Measurements from ENCODE around the gene PAX2. TPM values are rescaled to one million over a fixed set of nuclear protein-coding genes. Genes with fewer than 3 reads are reported as not detected.

Gene PAX2
- total RNA-seq, 1 experiment from 2014 or later, result not detected

DNA sequence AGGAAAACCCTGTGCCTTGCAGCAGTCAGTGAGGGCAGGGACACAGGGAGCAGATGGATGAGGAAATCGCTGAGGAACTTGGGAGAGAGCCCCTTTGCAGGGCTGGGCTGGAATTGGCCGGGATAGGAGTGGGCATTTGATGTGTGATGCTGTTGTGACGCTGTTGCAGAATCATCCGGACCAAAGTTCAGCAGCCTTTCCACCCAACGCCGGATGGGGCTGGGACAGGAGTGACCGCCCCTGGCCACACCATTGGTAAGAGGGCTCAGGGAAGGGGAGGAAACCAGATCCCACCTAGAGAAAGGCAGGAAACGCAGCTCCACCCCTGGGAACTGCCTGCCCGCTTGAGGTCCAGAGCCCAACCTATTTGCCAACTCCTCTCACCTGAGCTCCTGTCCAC lies 33.9 kb downstream of the PAX2 start:
- H3K4me2 ChIP-seq, result no peak overlapping the region
- BruUV-seq (replicated peaks), result no TSS peak
- no peaks in the 10 kb centered on the region for H3F3A ChIP-seq (ENCODE audit: insufficient read depth, low read depth)
- H2AFZ ChIP-seq, result no peak overlapping the region
- H3K79me2 ChIP-seq (ENCODE audit: low read depth), result no peaks in the 10 kb centered on the region
- TF ChIP-seq, protein P1, sequence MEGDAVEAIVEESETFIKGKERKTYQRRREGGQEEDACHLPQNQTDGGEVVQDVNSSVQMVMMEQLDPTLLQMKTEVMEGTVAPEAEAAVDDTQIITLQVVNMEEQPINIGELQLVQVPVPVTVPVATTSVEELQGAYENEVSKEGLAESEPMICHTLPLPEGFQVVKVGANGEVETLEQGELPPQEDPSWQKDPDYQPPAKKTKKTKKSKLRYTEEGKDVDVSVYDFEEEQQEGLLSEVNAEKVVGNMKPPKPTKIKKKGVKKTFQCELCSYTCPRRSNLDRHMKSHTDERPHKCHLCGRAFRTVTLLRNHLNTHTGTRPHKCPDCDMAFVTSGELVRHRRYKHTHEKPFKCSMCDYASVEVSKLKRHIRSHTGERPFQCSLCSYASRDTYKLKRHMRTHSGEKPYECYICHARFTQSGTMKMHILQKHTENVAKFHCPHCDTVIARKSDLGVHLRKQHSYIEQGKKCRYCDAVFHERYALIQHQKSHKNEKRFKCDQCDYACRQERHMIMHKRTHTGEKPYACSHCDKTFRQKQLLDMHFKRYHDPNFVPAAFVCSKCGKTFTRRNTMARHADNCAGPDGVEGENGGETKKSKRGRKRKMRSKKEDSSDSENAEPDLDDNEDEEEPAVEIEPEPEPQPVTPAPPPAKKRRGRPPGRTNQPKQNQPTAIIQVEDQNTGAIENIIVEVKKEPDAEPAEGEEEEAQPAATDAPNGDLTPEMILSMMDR (conservative IDR thresholded peaks at IDR 0.05), result no peak
- TF ChIP-seq EZH2 (IDR thresholded peaks at IDR 0.05; ENCODE audit: low read depth), result no peak
- no peaks in the 10 kb centered on the region for H3K9me2 ChIP-seq (ENCODE audit: insufficient read depth)
- no peak for DNase-seq
- H4K20me1 ChIP-seq (ENCODE audit: insufficient read depth), result no peaks in the 10 kb centered on the region
- no peaks in the 10 kb centered on the region for H3K36me3 ChIP-seq (ENCODE audit: low read depth)
- no peaks in the 10 kb centered on the region for H3K4me1 ChIP-seq (replicated peaks; ENCODE audit: insufficient read depth)
- H3K4me3 ChIP-seq, result no peak overlapping the region
- no peaks in the 10 kb centered on the region for H3K9me3 ChIP-seq (ENCODE audit: insufficient read depth, low read depth)
- CTCF ChIA-PET, result no interaction called here
- intact Hi-C loops (cut with micrococcal nuclease; ENCODE audit: unreplicated experiment), result no loop called here
- POLR2A ChIA-PET (ENCODE audit: unreplicated experiment), result no interaction called here
- H3K27me3 ChIP-seq (ENCODE audit: insufficient read depth, low read depth), result peaks cover 73% of the 10 kb centered on the region
- H3K27ac ChIP-seq, result no peak overlapping the region

DNA sequence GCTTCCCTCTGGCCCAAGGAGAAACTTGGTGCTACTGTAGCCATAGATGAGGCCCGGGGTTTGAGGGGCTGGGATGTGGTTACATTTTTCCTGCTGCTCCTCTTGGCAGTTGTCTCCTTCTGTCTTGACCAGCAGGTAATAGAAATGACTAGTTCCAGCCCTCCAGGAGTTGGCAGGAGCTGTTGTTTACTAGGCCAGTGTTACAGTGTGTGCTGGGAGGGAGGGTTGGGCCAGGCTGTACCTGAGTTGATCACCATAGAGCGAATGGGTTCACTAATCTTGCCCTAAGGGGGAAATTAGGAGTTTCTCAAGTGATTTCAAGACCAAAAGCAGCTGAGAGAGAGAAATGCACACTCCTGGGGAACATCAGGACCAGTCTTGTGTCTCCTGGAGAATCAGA lies 34.9 kb downstream of the PAX2 start:
- Histone ChIP-seq H3K27ac (no peak overlapping the region), H4K20me1 (ENCODE audit: insufficient read depth) (no peaks in the 10 kb centered on the region), H3K79me2 (ENCODE audit: low read depth) (no peaks in the 10 kb centered on the region), H3K4me2 (no peak overlapping the region), H2AFZ (no peak overlapping the region), H3K9me2 (ENCODE audit: insufficient read depth) (no peaks in the 10 kb centered on the region), H3K9me3 (ENCODE audit: insufficient read depth, low read depth) (no peaks in the 10 kb centered on the region), H3K36me3 (ENCODE audit: low read depth) (no peaks in the 10 kb centered on the region), H3K4me1 (replicated peaks; ENCODE audit: insufficient read depth) (no peaks in the 10 kb centered on the region), H3K4me3 (no peak overlapping the region), H3F3A (ENCODE audit: insufficient read depth, low read depth) (no peaks in the 10 kb centered on the region), H3K27me3 (ENCODE audit: insufficient read depth, low read depth) (peaks cover 73% of the 10 kb centered on the region)
- TF ChIP-seq, protein P1 (conservative IDR thresholded peaks at IDR 0.05), result no peak
- no peak for TF ChIP-seq EZH2 (IDR thresholded peaks at IDR 0.05; ENCODE audit: low read depth)
- DNase-seq, result no peak
- intact Hi-C loops (cut with micrococcal nuclease; ENCODE audit: unreplicated experiment), result no loop called here
- BruUV-seq (replicated peaks), result no TSS peak
- ChIA-PET POLR2A (ENCODE audit: unreplicated experiment) (no interaction called here), CTCF (no interaction called here)

DNA sequence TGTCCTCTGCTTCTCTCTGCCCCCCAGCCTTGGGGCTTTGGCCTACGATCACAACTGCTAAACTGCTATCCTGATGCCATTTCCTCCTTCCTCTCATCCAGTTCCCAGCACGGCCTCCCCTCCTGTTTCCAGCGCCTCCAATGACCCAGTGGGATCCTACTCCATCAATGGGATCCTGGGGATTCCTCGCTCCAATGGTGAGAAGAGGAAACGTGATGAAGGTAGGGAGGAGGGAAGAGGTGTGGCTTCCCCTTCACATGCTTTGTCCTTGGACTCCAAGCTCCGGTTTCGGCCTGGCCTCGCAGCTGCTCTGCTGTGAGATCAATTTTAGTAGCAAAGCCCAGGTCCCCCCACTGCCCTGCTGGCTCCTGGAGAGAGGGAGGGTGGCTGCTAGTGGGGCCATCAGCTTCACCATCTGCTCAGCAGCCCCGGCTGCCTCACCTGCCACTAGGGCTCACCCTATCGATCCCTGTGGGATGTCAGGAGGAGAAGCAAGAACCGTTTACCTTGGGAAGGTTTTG lies 35.8 kb downstream of the PAX2 start:
- Histone ChIP-seq H4K20me1 (ENCODE audit: insufficient read depth) (no peaks in the 10 kb centered on the region), H3K4me1 (replicated peaks; ENCODE audit: insufficient read depth) (no peaks in the 10 kb centered on the region), H3F3A (ENCODE audit: insufficient read depth, low read depth) (no peaks in the 10 kb centered on the region), H3K36me3 (ENCODE audit: low read depth) (no peaks in the 10 kb centered on the region), H3K9me3 (ENCODE audit: insufficient read depth, low read depth) (no peaks in the 10 kb centered on the region), H3K27me3 (ENCODE audit: insufficient read depth, low read depth) (peaks cover 73% of the 10 kb centered on the region), H3K27ac (no peak overlapping the region), H3K9me2 (ENCODE audit: insufficient read depth) (no peaks in the 10 kb centered on the region), H2AFZ (no peak overlapping the region), H3K79me2 (ENCODE audit: low read depth) (no peaks in the 10 kb centered on the region), H3K4me2 (no peak overlapping the region), H3K4me3 (no peak overlapping the region)
- DNase-seq, result no peak
- intact Hi-C loops (cut with micrococcal nuclease; ENCODE audit: unreplicated experiment), result no loop called here
- ChIA-PET POLR2A (ENCODE audit: unreplicated experiment) (no interaction called here), CTCF (no interaction called here)
- TF ChIP-seq, protein P1 (conservative IDR thresholded peaks at IDR 0.05), result no peak
- TF ChIP-seq EZH2 (IDR thresholded peaks at IDR 0.05; ENCODE audit: low read depth), result no peak
- BruUV-seq (replicated peaks), result no TSS peak

All from PC-9 (cell line).